IMR-90 (cell line): ENCODE data around the gene SMIM24. TPM values are rescaled to one million over a fixed set of nuclear protein-coding genes. Genes with fewer than 3 reads are reported as not detected.
A peak's percentile ranks its signal among the peaks of the same experiment; 100 is the strongest.

ENCODE experiments used
- ATAC-seq: fragments of 200-7000 bp; cut with Tn5 transposase; 2 replicates; pipeline ENCODE4 v1.9.1; 2020; ENCODE audit warnings: low read depth, mild to moderate bottlenecking, moderate library complexity
- BruUV-seq: library from RNA; stranded (reverse); fragments of 400-500 nt; replicated peaks from 2 replicates; lab custom pipeline; 2021; lab: Mats Ljungman, UMichigan
- CTCF ChIA-PET: fragments of 300-600 bp; formaldehyde crosslinking; extraction: SDS; loops from one replicate; lab custom pipeline; 2021; ENCODE audit warnings: antibody characterized with exemption; lab: Yijun Ruan, JAX
- POLR2A ChIA-PET: fragments of 300-600 bp; sonication (Branson Sonifier 250); formaldehyde crosslinking; loops from one replicate; lab custom pipeline; 2022; ENCODE audit warnings: antibody characterized with exemption; ENCODE audit not compliant: unreplicated experiment; lab: Charles Lee
- DNase-seq: peaks from one replicate; pipeline ENCODE4 v3.0.0; 2013
- H2AFZ ChIP-seq: replicated peaks from 2 replicates; pipeline ENCODE3; 2013; ENCODE audit warnings: low read length, mild to moderate bottlenecking; ENCODE audit not compliant: poor library complexity
- H2AK5ac ChIP-seq: 2 replicates; pipeline ENCODE4 v1.6.1; 2013; ENCODE audit warnings: low read depth, low read length, inconsistent platforms
- H2AK9ac ChIP-seq: replicated peaks from 2 replicates; pipeline ENCODE3; 2013; ENCODE audit warnings: mild to moderate bottlenecking, low read depth, low read length, moderate library complexity; ENCODE audit not compliant: poor library complexity
- H2BK120ac ChIP-seq: 2 replicates; pipeline ENCODE4 v1.6.1; 2013; ENCODE audit warnings: low read depth, low read length, inconsistent platforms
- H2BK15ac ChIP-seq: 3 replicates; pipeline ENCODE4 v1.6.1; 2013; ENCODE audit warnings: low read depth, low read length, inconsistent platforms
- H2BK20ac ChIP-seq: 2 replicates; pipeline ENCODE4 v1.6.1; 2013; ENCODE audit warnings: low read depth, mild to moderate bottlenecking, inconsistent platforms, low read length, moderate library complexity
- H2BK5ac ChIP-seq: 2 replicates; pipeline ENCODE4 v1.6.1; 2013; ENCODE audit warnings: mild to moderate bottlenecking, low read depth, low read length, inconsistent platforms; ENCODE audit not compliant: poor library complexity, severe bottlenecking
- H3K14ac ChIP-seq: replicated peaks from 2 replicates; pipeline ENCODE4 v1.6.1; 2013; ENCODE audit warnings: low read depth, low read length, inconsistent platforms
- H3K18ac ChIP-seq: 2 replicates; pipeline ENCODE4 v1.6.1; 2013; ENCODE audit warnings: low read depth, low read length, control low read depth
- H3K23ac ChIP-seq: 2 replicates; pipeline ENCODE4 v1.6.1; 2013; ENCODE audit warnings: low read depth, low read length, inconsistent platforms
- H3K27ac ChIP-seq: 2 replicates; pipeline ENCODE4 v1.5.1; 2013; ENCODE audit warnings: mild to moderate bottlenecking, control low read depth, low read length; ENCODE audit not compliant: insufficient read depth
- H3K27me3 ChIP-seq: 2 replicates; pipeline ENCODE4 v1.6.1; 2013; ENCODE audit warnings: low read length; ENCODE audit not compliant: control insufficient read depth, insufficient read depth
- H3K36me3 ChIP-seq: 2 replicates; pipeline ENCODE4 v1.6.1; 2013; ENCODE audit warnings: low read length, mixed read lengths; ENCODE audit not compliant: control insufficient read depth, insufficient read depth
- H3K4ac ChIP-seq: 2 replicates; pipeline ENCODE4 v1.6.1; 2013; ENCODE audit warnings: low read depth, low read length, inconsistent platforms
- H3K4me1 ChIP-seq: 2 replicates; pipeline ENCODE4 v1.6.1; 2013; ENCODE audit warnings: low read length, mixed read lengths; ENCODE audit not compliant: control insufficient read depth, insufficient read depth
- H3K4me2 ChIP-seq: 2 replicates; pipeline ENCODE4 v1.6.1; 2013; ENCODE audit warnings: low read depth, mild to moderate bottlenecking, control low read depth, low read length, moderate library complexity
- H3K4me3 ChIP-seq: 2 replicates; pipeline ENCODE4 v1.5.1; 2013; ENCODE audit warnings: low read depth, mild to moderate bottlenecking, control low read depth, low read length, moderate library complexity; ENCODE audit not compliant: insufficient read depth
- H3K56ac ChIP-seq: 2 replicates; pipeline ENCODE4 v1.6.1; 2013; ENCODE audit warnings: low read length, inconsistent platforms; ENCODE audit not compliant: insufficient read depth; ENCODE audit errors: extremely low read depth
- H3K79me1 ChIP-seq, 2 experiments: 2 replicates each; pipeline ENCODE4 v1.6.1; 2013; ENCODE audit warnings: low read length in 2 of 2, inconsistent platforms in 1 of 2, low read depth in 1 of 2
- H3K9ac ChIP-seq: 2 replicates; pipeline ENCODE4 v1.6.1; 2013; ENCODE audit warnings: low read depth, low read length, control low read depth
- H3K9me1 ChIP-seq: 2 replicates; pipeline ENCODE4 v1.6.1; 2013; ENCODE audit warnings: low read length, inconsistent platforms; ENCODE audit not compliant: insufficient read depth
- H3K9me3 ChIP-seq: 2 replicates; pipeline ENCODE4 v1.6.1; 2013; ENCODE audit warnings: low read length; ENCODE audit not compliant: control insufficient read depth, insufficient read depth
- H4K20me1 ChIP-seq: 2 replicates; pipeline ENCODE4 v1.6.1; 2013; ENCODE audit warnings: low read length, inconsistent platforms; ENCODE audit not compliant: insufficient read depth
- H4K5ac ChIP-seq: 2 replicates; pipeline ENCODE4 v1.6.1; 2013; ENCODE audit warnings: mild to moderate bottlenecking, low read depth, low read length, control low read depth
- H4K8ac ChIP-seq, 2 experiments: 2 replicates each; pipeline ENCODE4 v1.6.1; 2013; ENCODE audit warnings: low read depth in 2 of 2, low read length in 2 of 2, control low read depth in 1 of 2, inconsistent platforms in 1 of 2
- H4K91ac ChIP-seq: 2 replicates; pipeline ENCODE4 v1.6.1; 2013; ENCODE audit warnings: low read depth, low read length, inconsistent platforms; ENCODE audit not compliant: insufficient read depth
- CEBPB ChIP-seq: IDR thresholded peaks from 2 replicates; pipeline ENCODE4 v1.6.1; 2012; ENCODE audit warnings: low read depth, low read length, improper control_type of control experiment
- RAD21 ChIP-seq: IDR thresholded peaks from 2 replicates; pipeline ENCODE4 v1.6.1; 2012; ENCODE audit warnings: low read length, improper control_type of control experiment
- RFX5 ChIP-seq: IDR thresholded peaks from 2 replicates; pipeline ENCODE4 v1.8.0; 2012; ENCODE audit warnings: low read depth, mild to moderate bottlenecking, low read length, moderate library complexity
- SMC3 ChIP-seq: fragments of 150-350 bp; IDR thresholded peaks from 2 replicates; pipeline ENCODE4 v1.6.1; 2016; ENCODE audit warnings: low read depth, mild to moderate bottlenecking, antibody characterized with exemption, low read length, moderate library complexity
- WGBS, 2 experiments: methylation state at CpG; one replicate each; pipeline versions ENCODE4 v1.1.5 to v1.1.7; 2013; ENCODE audit warnings: missing lambda C conversion rate in 2 of 2; ENCODE audit not compliant: insufficient read length in 1 of 2; ENCODE audit errors: extremely low coverage in 2 of 2; 5-methylcytosine and 5-hydroxymethylcytosine counted together
- dilution Hi-C: fragments of 300-500 bp; cut with HindIII; formaldehyde crosslinking; loops from one replicate; pipeline ENCODE4 v1.14.3; 2018; ENCODE audit warnings: low sequenced_read_pairs; ENCODE audit not compliant: unreplicated experiment
- in situ Hi-C: fragments of 300-500 bp; cut with MboI; formaldehyde crosslinking; loops from 3 replicates; pipeline ENCODE4 v1.14.3; 2019; ENCODE audit warnings: low sequenced_read_pairs, inconsistent platforms, mixed read lengths
- intact Hi-C: fragments of 100-400 bp; cut with micrococcal nuclease; formaldehyde crosslinking; loops from 2 replicates; pipeline ENCODE4 v1.10.0; 2022
- polyA plus RNA-seq, 3 experiments: library from polyadenylated mRNA; depleted of rRNA; stranded (reverse); fragments of >200 nt; gene quantifications; 2 replicates each; pipeline ENCODE4 v1.2.3, GENCODE V29; 2012; ENCODE audit warnings: low replicate concordance in 1 of 3
- total RNA-seq: library from RNA; depleted of rRNA; stranded (reverse); fragments of >200 nt; gene quantifications from 2 replicates; pipeline ENCODE4 v1.2.3, GENCODE V29; 2012
- TF ChIP-seq, protein P1 (sequence below): conservative IDR thresholded peaks from 2 replicates; pipeline ENCODE4 v1.5.1; 2012; ENCODE audit warnings: mild to moderate bottlenecking, low read depth, low read length, improper control_type of control experiment

Gene SMIM24
- total and polyA plus RNA-seq, 2 of the 4 experiments (the other 2 are of a cell fraction): not detected

- Histone ChIP-seq H3K27ac (no peak overlapping the region), H2BK120ac (no peak overlapping the region), H3K14ac (no peak overlapping the region), H2BK5ac (no peak overlapping the region), H2BK20ac (no peak overlapping the region), H3K36me3 (peaks cover 49% of the 10 kb centered on the region), H2BK15ac (no peak overlapping the region), H3K9me1 (peaks cover 5% of the 10 kb centered on the region), H3K4me1 (peaks cover 3% of the 10 kb centered on the region), H4K20me1 (peaks cover 33% of the 10 kb centered on the region), H2AFZ (no peak overlapping the region), H3K9ac (no peak overlapping the region), H4K91ac (no peak overlapping the region), H3K27me3 (no peaks in the 10 kb centered on the region), H4K8ac (no peak overlapping the region), H3K18ac (no peak overlapping the region), H2AK5ac (no peak overlapping the region; the same call in 1 of the 2 replicates), H3K56ac (no peak overlapping the region), H3K4me3 (no peak overlapping the region), H3K79me1 (peaks cover 31 to 65% of the 10 kb centered on the region in 2 experiments), H3K4ac (peak overlapping the region; percentile 44; the same call in 1 of the 2 replicates), H4K5ac (no peak overlapping the region), H3K9me3 (no peaks in the 10 kb centered on the region), H3K23ac (no peak overlapping the region), H3K4me2 (no peak overlapping the region), H2AK9ac (peak overlapping the region; percentile 72)
- TF ChIP-seq SMC3 (peak; percentile 28; the same call in 1 of the 2 replicates), RFX5 (no peak), CEBPB (no peak), RAD21 (peak; percentile 40)
- TF ChIP-seq, protein P1, sequence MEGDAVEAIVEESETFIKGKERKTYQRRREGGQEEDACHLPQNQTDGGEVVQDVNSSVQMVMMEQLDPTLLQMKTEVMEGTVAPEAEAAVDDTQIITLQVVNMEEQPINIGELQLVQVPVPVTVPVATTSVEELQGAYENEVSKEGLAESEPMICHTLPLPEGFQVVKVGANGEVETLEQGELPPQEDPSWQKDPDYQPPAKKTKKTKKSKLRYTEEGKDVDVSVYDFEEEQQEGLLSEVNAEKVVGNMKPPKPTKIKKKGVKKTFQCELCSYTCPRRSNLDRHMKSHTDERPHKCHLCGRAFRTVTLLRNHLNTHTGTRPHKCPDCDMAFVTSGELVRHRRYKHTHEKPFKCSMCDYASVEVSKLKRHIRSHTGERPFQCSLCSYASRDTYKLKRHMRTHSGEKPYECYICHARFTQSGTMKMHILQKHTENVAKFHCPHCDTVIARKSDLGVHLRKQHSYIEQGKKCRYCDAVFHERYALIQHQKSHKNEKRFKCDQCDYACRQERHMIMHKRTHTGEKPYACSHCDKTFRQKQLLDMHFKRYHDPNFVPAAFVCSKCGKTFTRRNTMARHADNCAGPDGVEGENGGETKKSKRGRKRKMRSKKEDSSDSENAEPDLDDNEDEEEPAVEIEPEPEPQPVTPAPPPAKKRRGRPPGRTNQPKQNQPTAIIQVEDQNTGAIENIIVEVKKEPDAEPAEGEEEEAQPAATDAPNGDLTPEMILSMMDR: peak; percentile 32; the same call in 1 of the 2 replicates
- intact Hi-C loops (no loop called here), in situ Hi-C loops (no loop called here), dilution Hi-C loops (no loop called here)
- 75% methylated on average over 6 of the region's 13 CpGs; no CpG with 5 or more reads in 1 of the 2 experiments for WGBS, 2 experiments
- no TSS peak for BruUV-seq
- POLR2A ChIA-PET: no interaction called here
- DNase-seq (no peak), ATAC-seq (no peak)
- CTCF ChIA-PET: no interaction called here
Measured at GRCh38 chr19:3440082-3440481, 40.2 kb downstream of the SMIM24 start.
